HUDEP-2 (cell line): ENCODE results near the gene LRP1B.
"Not testable (repeated sequence)": the region's sequence is repeated elsewhere in the genome, so short reads cannot be mapped to it uniquely, and the experiment has no call there.

Experiments
- DNase-seq, 76 experiments: peaks; one replicate each; lab custom pipeline; 2025; ENCODE audit not compliant: unreplicated experiment in 76 of 76; lab: John Stamatoyannopoulos, UW

LRP1B gene

DNA sequence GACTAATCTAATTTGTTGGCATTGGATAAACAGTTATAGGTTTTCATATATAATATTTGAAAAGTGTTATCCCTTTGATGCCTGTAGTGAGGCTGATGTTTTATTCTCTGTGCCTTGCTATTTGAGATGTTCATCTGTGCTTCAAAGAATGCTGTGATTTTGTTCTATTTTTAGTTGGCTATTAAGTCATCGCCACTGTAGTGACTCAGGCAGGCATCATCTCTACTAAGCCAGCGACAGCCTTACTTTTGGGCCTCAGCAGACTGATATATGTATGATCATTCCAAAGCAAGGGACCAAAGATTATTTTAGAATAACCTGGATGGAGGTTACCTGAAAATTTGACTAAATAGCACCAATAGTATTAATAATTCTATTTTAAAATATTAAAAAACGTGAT is 1676.1 kb downstream of the LRP1B start:
- no peak for DNase-seq

GRCh38 chr2:140451324-140451723 is 1679.5 kb downstream of the LRP1B start:
- no peak for DNase-seq

DNA sequence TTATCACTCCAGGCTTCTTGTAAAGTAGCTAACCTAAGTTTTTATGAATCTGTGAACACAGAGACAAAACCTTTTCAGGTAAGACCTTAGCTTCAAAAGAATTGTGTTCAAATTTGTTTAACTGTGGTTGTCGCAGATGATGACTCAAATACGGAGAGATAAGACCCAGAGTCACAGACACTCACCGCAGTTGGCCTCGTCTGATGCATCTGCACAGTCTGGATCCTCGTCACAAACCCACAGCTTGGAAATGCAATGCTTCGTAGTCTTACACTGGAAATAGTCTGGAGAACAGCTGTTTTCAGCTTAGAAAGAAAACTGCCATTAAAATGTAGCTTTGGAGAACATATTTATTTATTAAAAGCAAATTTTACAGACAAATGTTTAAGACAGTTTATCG is 1688.5 kb downstream of the LRP1B start:
- peak in 11 of 76 experiments; percentile 4 to 41 (median 9) for DNase-seq

DNA sequence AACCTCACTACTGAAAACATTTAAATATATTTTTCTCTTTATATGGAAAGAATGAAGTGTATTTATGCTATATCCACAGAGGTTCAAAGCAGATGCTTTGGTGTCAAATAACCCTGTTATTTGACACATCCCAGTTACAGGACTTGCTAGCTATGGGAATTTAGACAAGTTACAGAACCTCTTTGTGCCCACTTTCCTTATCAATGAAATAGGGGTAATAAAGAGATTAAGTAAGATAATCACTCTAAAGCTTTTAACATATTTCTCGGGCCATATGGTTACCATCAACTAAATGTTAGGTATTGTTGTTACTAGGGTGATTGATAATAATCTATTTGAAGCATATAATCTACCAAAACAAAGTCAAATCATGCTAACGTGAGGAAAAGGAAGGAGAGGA is 1690.0 kb downstream of the LRP1B start:
- no peak for DNase-seq

DNA sequence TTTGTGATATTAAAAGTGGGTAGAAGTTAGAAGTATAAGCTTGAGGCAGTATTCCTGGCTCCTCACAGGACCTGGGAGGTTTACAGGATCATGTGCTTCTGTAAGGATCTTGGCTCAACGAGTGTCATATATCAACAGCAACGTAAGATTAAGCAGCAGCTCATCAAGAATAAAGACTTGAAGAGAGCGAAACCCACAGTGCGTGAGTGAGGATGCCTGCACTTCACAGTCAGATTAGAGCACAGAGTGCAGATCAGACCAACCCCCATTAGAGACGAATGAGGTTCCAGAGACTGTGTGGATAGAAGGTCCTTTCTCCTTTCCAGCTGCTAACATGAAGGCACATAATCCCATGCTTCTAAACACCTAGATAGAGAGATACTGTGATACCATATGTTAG is 1693.9 kb downstream of the LRP1B start:
- no peak for DNase-seq

DNA sequence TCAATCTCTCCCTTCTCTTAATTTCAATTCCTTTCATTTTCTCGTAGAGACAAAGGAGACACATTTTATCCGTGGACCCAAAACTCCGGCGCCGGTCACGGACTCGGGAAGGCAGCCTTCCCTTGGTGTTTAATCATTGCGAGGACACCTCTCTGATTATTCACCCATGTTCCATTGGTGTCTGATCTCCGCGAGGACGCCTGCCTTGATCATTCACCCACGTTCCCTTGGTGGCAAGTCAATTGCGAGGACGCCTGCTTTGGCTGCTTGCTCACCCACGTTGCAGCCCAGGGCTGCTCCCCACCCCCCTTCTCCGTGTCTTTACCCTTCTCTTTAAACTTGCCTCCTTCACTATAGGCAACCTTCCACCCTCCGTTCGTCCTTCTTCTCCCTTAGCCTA is 1703.8 kb downstream of the LRP1B start:
- DNase-seq: not testable (repeated sequence)

GRCh38 chr2:140424471-140424870 is 1706.3 kb downstream of the LRP1B start:
- no peak for DNase-seq

DNA sequence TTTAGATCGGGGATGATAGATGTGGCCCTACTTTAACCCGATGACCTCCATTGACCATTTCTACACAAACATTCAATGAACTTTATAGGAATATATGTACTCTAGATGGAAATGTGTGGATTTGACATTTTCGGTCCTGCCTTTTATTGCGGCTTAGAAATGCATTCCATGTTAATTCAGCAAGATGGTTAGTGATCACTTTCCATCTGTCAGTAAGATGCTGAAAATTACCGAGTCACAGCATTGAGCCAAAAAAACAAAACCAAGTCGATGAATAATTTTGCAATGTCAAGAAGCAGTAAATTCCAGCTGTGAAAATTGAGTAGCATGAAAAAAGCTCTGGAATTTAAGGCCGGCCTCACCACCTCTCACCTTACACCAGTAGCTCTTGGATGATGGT is 1708.1 kb downstream of the LRP1B start:
- DNase-seq: no peak

- DNase-seq: no peak
These were observed 1713.3 kb downstream of the LRP1B start for GRCh38 chr2:140417504-140417903.

GRCh38 chr2:140416577-140416976 is 1714.2 kb downstream of the LRP1B start:
- DNase-seq: no peak

- peak in 16 of 76 experiments; percentile 1 to 60 (median 30) for DNase-seq
These were observed 1715.8 kb downstream of the LRP1B start for GRCh38 chr2:140415035-140415434.

DNA sequence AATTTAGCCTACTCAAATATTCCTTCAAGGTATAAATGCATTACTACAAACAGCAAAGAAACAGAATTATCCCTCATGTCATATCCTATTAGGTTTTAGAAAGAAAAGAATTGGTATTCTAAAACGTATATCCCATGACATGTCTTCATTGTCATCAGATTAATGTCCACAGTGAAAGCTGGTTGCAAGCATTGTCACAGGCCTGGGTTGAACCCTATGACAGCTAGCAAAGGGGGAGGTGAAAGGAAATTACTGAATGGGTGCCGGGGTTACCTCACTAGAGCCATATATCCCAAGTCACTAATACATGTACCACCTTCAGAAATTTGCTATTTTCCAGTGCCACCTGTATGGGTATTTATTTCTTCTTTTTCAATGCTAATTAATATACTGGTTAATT is 1720.1 kb downstream of the LRP1B start:
- no peak for DNase-seq

- no peak for DNase-seq
These were observed 1729.8 kb downstream of the LRP1B start for GRCh38 chr2:140401056-140401455.

GRCh38 chr2:140392824-140393223 is 1738.0 kb downstream of the LRP1B start:
- no peak for DNase-seq

GRCh38 chr2:140384946-140385345 is 1745.9 kb downstream of the LRP1B start:
- no peak for DNase-seq

DNA sequence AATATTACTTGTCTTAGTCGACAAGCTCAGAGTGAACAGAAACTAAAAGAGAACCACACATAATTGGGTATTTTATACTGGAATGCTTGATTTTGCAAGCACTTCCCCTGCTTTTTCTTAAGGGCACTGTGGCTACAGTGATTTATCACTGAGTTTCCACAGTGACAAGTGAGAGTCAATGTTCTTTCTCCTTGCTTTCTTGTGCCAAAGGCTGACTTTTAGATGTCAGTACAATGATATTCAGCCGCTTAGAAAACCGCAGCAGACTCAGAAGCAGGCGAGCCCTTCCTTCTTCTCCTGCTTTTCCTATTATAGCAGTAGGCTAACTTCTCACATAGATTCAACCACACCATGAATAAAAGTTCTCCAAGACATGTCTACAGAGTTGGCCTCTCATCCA is 1747.0 kb downstream of the LRP1B start:
- no peak for DNase-seq

GRCh38 chr2:140376686-140377085 is 1754.1 kb downstream of the LRP1B start:
- DNase-seq: no peak

DNA sequence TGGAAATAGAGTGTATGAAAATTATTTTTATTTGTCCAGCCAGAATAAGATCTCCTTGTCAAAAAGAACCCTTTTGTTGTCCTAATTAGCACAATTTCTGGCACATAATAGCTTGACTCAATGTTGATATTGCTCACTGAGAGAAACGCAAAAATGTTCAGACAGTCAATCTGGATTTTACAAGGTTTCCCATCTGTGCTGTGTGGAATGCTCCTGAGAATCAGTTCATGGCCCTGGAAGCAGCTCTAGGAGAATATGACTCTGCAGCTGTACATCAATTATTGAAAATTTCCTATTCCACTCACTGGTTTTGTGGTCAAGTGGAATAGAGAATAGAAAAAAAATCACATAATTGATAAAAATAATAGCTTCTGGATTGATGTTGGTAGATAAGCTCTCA is 1767.7 kb downstream of the LRP1B start:
- no peak for DNase-seq

DNA sequence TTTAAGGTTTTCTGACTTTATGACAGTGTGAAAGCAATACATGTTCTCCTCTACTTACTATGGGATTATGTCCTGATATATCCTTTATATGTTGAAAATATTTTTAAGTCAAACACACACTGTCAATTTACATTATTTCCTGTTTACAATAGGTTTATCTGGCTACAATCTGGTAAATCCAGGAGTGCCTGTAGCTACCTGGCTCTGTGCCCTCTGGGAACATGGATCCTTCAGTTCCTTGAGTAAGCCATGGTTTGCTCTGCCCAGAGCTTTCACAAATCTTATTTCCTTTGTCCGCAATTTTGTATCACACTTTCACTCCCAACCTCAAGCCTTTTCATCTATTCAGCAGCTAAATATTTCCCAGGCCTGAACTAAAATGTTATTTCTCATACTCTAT is 1768.5 kb downstream of the LRP1B start:
- no peak for DNase-seq

DNA sequence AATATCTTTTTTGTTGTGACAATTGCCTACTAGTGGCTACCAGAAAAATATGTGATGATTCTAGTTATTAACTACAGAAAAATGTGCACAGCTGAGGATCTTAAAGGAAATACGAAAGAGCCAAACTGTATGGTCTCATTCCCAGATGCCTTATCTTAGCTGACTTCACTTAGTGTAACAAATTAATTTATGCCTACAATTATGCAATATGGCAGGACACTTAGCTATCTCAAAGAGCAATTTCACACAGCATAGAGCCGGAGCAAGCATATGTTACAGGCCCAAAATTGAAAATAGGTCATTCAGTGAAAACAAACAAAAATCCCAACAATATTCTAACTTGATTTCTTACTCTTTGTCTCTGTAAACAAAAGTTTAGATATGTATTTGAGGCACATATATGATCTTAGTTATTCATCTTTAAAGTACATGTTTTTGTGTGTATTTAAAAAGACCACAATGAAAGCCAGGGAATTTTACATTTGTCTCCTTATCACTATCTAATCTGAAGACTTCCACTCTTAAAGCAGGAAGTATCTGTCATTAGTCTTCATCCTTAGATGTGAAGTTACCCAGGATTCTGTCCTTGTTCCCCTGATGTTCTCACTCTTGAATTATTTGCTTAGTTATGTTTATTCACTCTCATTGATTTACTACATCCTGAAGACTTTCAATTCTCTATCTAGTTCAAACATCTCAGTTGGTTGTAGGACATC is 1771.6 kb downstream of the LRP1B start:
- DNase-seq: no peak

DNA sequence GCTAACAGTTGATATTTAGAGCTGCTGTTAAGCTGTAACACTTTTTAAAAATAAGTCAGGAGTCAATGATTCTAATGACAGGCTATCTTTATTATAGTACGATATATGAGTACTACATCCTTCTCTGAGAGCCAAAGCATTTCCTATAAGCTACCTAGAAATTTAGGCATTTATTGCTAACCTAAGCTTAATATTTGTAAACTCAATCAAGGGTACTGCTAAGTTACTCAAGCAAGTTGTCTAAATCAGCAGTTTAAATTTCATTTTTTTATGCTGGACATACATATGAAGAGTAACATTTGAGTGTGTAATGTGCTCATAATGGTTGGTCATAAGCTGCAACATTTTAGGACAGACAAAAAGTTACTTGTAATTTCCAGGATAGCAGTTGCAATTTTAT is 1774.1 kb downstream of the LRP1B start:
- DNase-seq: no peak

GRCh38 chr2:140355511-140356090 is 1775.2 kb downstream of the LRP1B start:
- DNase-seq: no peak

DNA sequence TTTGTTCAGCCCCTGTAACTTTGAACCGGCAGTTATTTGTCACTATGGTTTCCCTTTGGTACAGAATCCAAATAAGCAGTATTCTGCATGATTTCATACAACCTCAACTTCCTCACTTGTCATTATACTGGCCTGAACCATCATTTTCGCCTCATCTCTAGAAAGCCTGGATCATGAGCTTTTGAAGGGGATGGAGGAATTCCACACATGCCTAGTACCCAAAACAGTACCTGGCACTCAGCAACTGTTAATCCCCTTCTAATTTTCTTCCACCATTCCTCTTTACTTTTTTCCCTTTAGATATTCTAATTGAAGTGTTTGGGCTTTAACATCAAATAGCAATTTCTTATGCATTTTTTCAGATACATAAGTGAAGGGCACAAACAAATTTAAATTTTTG is 1776.3 kb downstream of the LRP1B start:
- DNase-seq: no peak
